ENCODE measurements around the gene PEX5. TPM values are rescaled to one million over a fixed set of nuclear protein-coding genes. Genes with fewer than 3 reads are reported as not detected.

PEX5 gene
- total and polyA plus RNA-seq, 2 experiments from 2014 or later, result 7.5 to 72.0 TPM

DNA sequence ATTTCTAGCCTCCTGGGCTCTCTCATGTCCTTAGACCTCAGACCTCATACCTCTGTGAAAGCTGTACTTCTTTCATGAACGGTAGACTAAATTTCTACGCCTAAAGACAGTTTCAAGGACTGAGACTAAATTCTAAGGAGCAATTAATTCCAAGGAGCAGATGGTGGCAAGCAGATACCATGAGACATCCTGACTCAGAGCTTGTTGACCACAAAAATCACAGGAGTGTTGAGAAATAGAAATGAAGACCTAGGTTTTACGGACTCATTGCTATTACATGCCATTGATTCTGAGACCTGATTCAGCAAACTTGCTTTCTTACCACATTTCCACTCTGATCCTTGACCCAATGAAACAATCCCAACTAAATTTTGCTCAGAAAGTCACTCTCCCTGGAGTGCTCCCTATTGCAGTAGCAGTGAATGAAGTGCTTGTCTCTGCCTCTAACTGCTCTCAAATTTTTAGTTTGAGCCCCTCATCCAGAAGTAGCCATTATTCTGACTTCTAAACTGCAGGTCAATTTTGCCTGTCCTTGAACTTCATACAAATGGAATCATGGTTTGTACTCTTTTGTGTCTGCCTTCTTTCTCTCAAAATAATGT is 52.0 kb downstream of the PEX5 start:
- TF ChIP-seq CTCF (conservative IDR thresholded peaks at IDR 0.05; ENCODE audit: low read depth in 2 of 2) (no peak), POLR2AphosphoS5 (IDR thresholded peaks at IDR 0.05; ENCODE audit: low read depth) (no peak), EZH2 (IDR thresholded peaks at IDR 0.05; ENCODE audit: low read depth, unreplicated experiment) (no peak), ZNF331 (CRISPR knock-in tag; IDR thresholded peaks at IDR 0.05; ENCODE audit: low read depth) (no peak), REST (IDR thresholded peaks at IDR 0.05; ENCODE audit: unreplicated experiment) (no peak), STAT1 (IDR thresholded peaks at IDR 0.05; ENCODE audit: unreplicated experiment) (no peak), CREB1 (CRISPR knock-in tag; IDR thresholded peaks at IDR 0.05; ENCODE audit: low read depth) (no peak), NANOG (IDR thresholded peaks at IDR 0.05; ENCODE audit: borderline replicate concordance) (no peak), ZNF114 (CRISPR knock-in tag; IDR thresholded peaks at IDR 0.05) (no peak)
- Mint-ChIP-seq H3K9me3 (peaks cover 8% of the 10 kb centered on the region; the same call in 2 of the 3 replicates), H3K27me3 (ENCODE audit: insufficient read depth, low read depth, poor library complexity) (peaks cover 2% of the 10 kb centered on the region), H3K36me3 (ENCODE audit: low read depth) (peaks cover 4% of the 10 kb centered on the region; the same call in 2 of the 3 replicates), H3K4me1 (0 out of 3 replicates have a peak, but pooled peaks cover 3% of the 10 kb centered on the region), H3K4me3 (no peak overlapping the region), H3K27ac (no peak overlapping the region)
- Histone ChIP-seq H3K9me2 (ENCODE audit: insufficient read depth) (no peaks in the 10 kb centered on the region), H4K20me1 (replicated peaks; ENCODE audit: insufficient read depth) (no peaks in the 10 kb centered on the region), H3K4me1 (ENCODE audit: insufficient read depth) (no peaks in the 10 kb centered on the region), H3K27me3 (ENCODE audit: insufficient read depth) (no peaks in the 10 kb centered on the region), H3F3A (replicated peaks; ENCODE audit: low read depth) (no peaks in the 10 kb centered on the region), H3K79me2 (replicated peaks; ENCODE audit: insufficient read depth) (no peaks in the 10 kb centered on the region), H3K36me3 (ENCODE audit: insufficient read depth) (no peaks in the 10 kb centered on the region), H2AFZ (peak overlapping the region; percentile 44; the same call in 1 of the 2 replicates), H3K4me2 (no peak overlapping the region), H3K4me3 (no peak overlapping the region), H3K27ac (ENCODE audit: low read depth) (no peak overlapping the region)
- no peak for DNase-seq (ENCODE audit: low spot score)
- no peak for ATAC-seq
